SK-N-SH treated with all-trans-retinoic acid at 6 μM for 48 hours (cell line): ENCODE data around the gene PRAF2.

Experiments
- ARNTL ChIP-seq: fragments of 450-650 bp; formaldehyde crosslinking; IDR thresholded peaks from 2 replicates; pipeline ENCODE4 v1.5.0; 2020; ENCODE audit warnings: low read depth, mild to moderate bottlenecking, moderate library complexity, borderline replicate concordance
- POU6F1 ChIP-seq: fragments of 250-450 bp; sonication (Bioruptor Pico); IDR thresholded peaks from 2 replicates; pipeline ENCODE4 v1.8.0; 2021; ENCODE audit warnings: low read depth, mild to moderate bottlenecking, moderate library complexity, borderline replicate concordance

- TF ChIP-seq ARNTL (CRISPR knock-in tag) (no peak), POU6F1 (no peak)
These were observed 31.1 kb downstream of the PRAF2 start for GRCh38 chrX:49042581-49043219.
